ENCODE measurements around the gene MAD2L1BP. TPM values are rescaled to one million over a fixed set of nuclear protein-coding genes. Genes with fewer than 3 reads are reported as not detected.

MAD2L1BP gene
- total RNA-seq, 1 donor, result 30.4 TPM

GRCh38 chr6:43669922-43670622 lies 34.4 kb downstream of the MAD2L1BP start:
- peak overlapping the region; percentile 48 for H3K27ac ChIP-seq (ENCODE audit: low read depth, low read length)
- peak; percentile 86 for DNase-seq (ENCODE audit: insufficient read length, low spot score, missing footprints)
- no peak for TF ChIP-seq CTCF (IDR thresholded peaks at IDR 0.05; ENCODE audit: extremely low read depth, low read depth, low read length)
- H3K79me2 ChIP-seq (ENCODE audit: insufficient read depth, low read length), result no peaks in the 10 kb centered on the region
- H4K20me1 ChIP-seq (ENCODE audit: insufficient read depth, low read length), result no peaks in the 10 kb centered on the region
- no peak overlapping the region for H3K4me2 ChIP-seq (ENCODE audit: insufficient read depth, low read length)
- peaks cover 32% of the 10 kb centered on the region for H3K36me3 ChIP-seq (ENCODE audit: insufficient read depth, low read length)
- H3K27me3 ChIP-seq (ENCODE audit: insufficient read depth, low read length), result no peaks in the 10 kb centered on the region
- no peaks in the 10 kb centered on the region for H3K9me3 ChIP-seq (ENCODE audit: low read depth, low read length)
- H3K4me3 ChIP-seq (ENCODE audit: insufficient read depth, low read length), result no peak overlapping the region
- no peak overlapping the region for H2AFZ ChIP-seq (ENCODE audit: low read length)
- peaks cover 34% of the 10 kb centered on the region for H3K4me1 ChIP-seq (ENCODE audit: insufficient read depth, low read length)

GRCh38 chr6:43670623-43670986 lies 35.0 kb downstream of the MAD2L1BP start:
- H3K4me3 ChIP-seq (ENCODE audit: insufficient read depth, low read length), result no peak overlapping the region
- no peak overlapping the region for H3K27ac ChIP-seq (ENCODE audit: low read depth, low read length)
- no peaks in the 10 kb centered on the region for H4K20me1 ChIP-seq (ENCODE audit: insufficient read depth, low read length)
- no peak for TF ChIP-seq CTCF (IDR thresholded peaks at IDR 0.05; ENCODE audit: extremely low read depth, low read depth, low read length)
- no peak overlapping the region for H2AFZ ChIP-seq (ENCODE audit: low read length)
- no peaks in the 10 kb centered on the region for H3K79me2 ChIP-seq (ENCODE audit: insufficient read depth, low read length)
- no peaks in the 10 kb centered on the region for H3K27me3 ChIP-seq (ENCODE audit: insufficient read depth, low read length)
- H3K4me1 ChIP-seq (ENCODE audit: insufficient read depth, low read length), result peaks cover 31% of the 10 kb centered on the region
- no peaks in the 10 kb centered on the region for H3K9me3 ChIP-seq (ENCODE audit: low read depth, low read length)
- no peak overlapping the region for H3K4me2 ChIP-seq (ENCODE audit: insufficient read depth, low read length)
- peaks cover 37% of the 10 kb centered on the region for H3K36me3 ChIP-seq (ENCODE audit: insufficient read depth, low read length)
- peak; percentile 69 for DNase-seq (ENCODE audit: insufficient read length, low spot score, missing footprints)

DNA sequence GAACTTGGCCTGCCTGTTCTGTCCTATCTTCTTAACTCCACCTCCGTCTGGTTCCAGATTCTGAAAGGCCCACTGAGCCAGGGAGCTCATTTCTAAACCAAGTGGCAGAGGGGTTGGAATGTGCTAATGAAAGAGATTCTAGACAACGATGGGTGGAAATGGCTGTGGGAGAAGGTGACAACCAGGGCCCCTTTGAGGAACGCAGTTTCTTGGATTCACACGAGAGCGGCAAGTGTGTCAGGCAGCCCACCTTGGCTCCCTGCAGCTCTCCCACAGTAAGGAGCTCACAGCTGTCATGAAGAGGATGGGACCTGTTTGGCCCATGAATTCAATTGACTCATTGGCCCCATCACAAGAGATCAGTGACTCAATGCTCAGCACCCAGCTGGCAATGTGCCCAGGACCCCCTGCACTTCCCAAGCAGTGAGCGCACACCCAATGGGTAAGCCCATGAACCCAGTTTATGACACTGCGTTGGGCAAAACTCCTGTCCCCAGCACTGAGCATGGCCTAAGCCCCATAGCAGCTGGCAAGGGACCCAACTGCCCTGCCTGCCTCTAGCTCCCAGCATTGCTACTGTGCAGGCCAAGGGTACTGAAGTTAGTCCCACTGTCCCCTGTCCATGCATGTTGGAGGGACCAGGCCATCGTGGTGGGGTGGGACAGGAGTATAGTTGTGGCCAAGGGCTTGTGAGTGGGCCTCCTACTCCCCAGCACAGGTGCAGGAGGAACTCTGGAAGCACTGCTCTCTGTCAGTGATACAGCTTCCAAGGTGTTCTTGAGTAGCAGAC lies 35.6 kb downstream of the MAD2L1BP start:
- no peaks in the 10 kb centered on the region for H3K9me3 ChIP-seq (ENCODE audit: low read depth, low read length)
- TF ChIP-seq CTCF (IDR thresholded peaks at IDR 0.05; ENCODE audit: extremely low read depth, low read depth, low read length), result no peak
- H3K79me2 ChIP-seq (ENCODE audit: insufficient read depth, low read length), result no peaks in the 10 kb centered on the region
- no peak overlapping the region for H3K4me3 ChIP-seq (ENCODE audit: insufficient read depth, low read length)
- H3K27me3 ChIP-seq (ENCODE audit: insufficient read depth, low read length), result no peaks in the 10 kb centered on the region
- no peak overlapping the region for H3K4me2 ChIP-seq (ENCODE audit: insufficient read depth, low read length)
- H3K36me3 ChIP-seq (ENCODE audit: insufficient read depth, low read length), result peaks cover 42% of the 10 kb centered on the region
- no peak for DNase-seq (ENCODE audit: insufficient read length, low spot score, missing footprints)
- H3K4me1 ChIP-seq (ENCODE audit: insufficient read depth, low read length), result peaks cover 31% of the 10 kb centered on the region
- no peak overlapping the region for H2AFZ ChIP-seq (ENCODE audit: low read length)
- H4K20me1 ChIP-seq (ENCODE audit: insufficient read depth, low read length), result peaks cover under 1% of the 10 kb centered on the region
- no peak overlapping the region for H3K27ac ChIP-seq (ENCODE audit: low read depth, low read length)
